MM.1S (cell line): Measurements from ENCODE around the gene ELMO1.

Experiments used
- DNase-seq: peaks from one replicate; pipeline ENCODE4 v3.0.0-alpha.2; 2015
- H2AFZ ChIP-seq: fragments of 300-600 bp; sonication (generic); 2 replicates; pipeline ENCODE4 v1.6.0; 2016; ENCODE audit warnings: antibody characterized with exemption, low read length
- H3F3A ChIP-seq: fragments of 300-600 bp; sonication (generic); 2 replicates; pipeline ENCODE4 v1.6.1; 2016; ENCODE audit warnings: mild to moderate bottlenecking, antibody characterized with exemption, low read length, moderate library complexity, mixed read lengths; ENCODE audit not compliant: insufficient read depth
- H3K27ac ChIP-seq: fragments of 300-600 bp; sonication (generic); 2 replicates; pipeline ENCODE4 v1.5.1; 2016; ENCODE audit warnings: mild to moderate bottlenecking, low read length
- H3K27me3 ChIP-seq: fragments of 300-600 bp; sonication (generic); replicated peaks from 2 replicates; pipeline ENCODE4 v1.6.0; 2016; ENCODE audit warnings: low read length; ENCODE audit not compliant: insufficient read depth
- H3K36me3 ChIP-seq: fragments of 300-600 bp; sonication (generic); replicated peaks from 2 replicates; pipeline ENCODE4 v1.6.1; 2016; ENCODE audit warnings: mild to moderate bottlenecking, low read length, mixed read lengths; ENCODE audit not compliant: insufficient read depth
- H3K4me1 ChIP-seq: fragments of 300-600 bp; sonication (generic); 2 replicates; pipeline ENCODE4 v1.6.1; 2016; ENCODE audit warnings: low read length, mixed read lengths
- H3K4me2 ChIP-seq: fragments of 300-600 bp; sonication (generic); 2 replicates; pipeline ENCODE4 v1.6.0; 2016; ENCODE audit warnings: low read depth, low read length
- H3K4me3 ChIP-seq: fragments of 300-600 bp; sonication (generic); 2 replicates; pipeline ENCODE4 v1.5.1; 2016; ENCODE audit warnings: low read length, mixed read lengths
- H3K79me2 ChIP-seq: fragments of 300-600 bp; sonication (generic); 2 replicates; pipeline ENCODE4 v1.6.1; 2016; ENCODE audit warnings: mixed run types, low read length, mixed read lengths
- H3K9ac ChIP-seq: fragments of 300-600 bp; sonication (generic); 2 replicates; pipeline ENCODE4 v1.6.1; 2016; ENCODE audit warnings: low read length, mixed read lengths
- H3K9me2 ChIP-seq: fragments of 300-600 bp; sonication (generic); replicated peaks from 2 replicates; pipeline ENCODE4 v1.6.1; 2016; ENCODE audit warnings: mild to moderate bottlenecking, low read length, mixed read lengths; ENCODE audit not compliant: insufficient read depth
- H3K9me3 ChIP-seq: fragments of 300-600 bp; sonication (generic); replicated peaks from 2 replicates; pipeline ENCODE4 v1.6.1; 2016; ENCODE audit warnings: mild to moderate bottlenecking, low read length, mixed read lengths; ENCODE audit not compliant: insufficient read depth
- H4K20me1 ChIP-seq: fragments of 300-600 bp; sonication (generic); 2 replicates; pipeline ENCODE4 v1.6.1; 2016; ENCODE audit warnings: mild to moderate bottlenecking, low read length, moderate library complexity, mixed read lengths; ENCODE audit not compliant: insufficient read depth
- EZH2 ChIP-seq: fragments of 300-600 bp; sonication (generic); optimal IDR thresholded peaks from 2 replicates; pipeline ENCODE3; 2017; ENCODE audit warnings: low read depth, mild to moderate bottlenecking, antibody characterized with exemption, low read length, mixed read lengths
- EZH2phosphoT487 ChIP-seq: fragments of 300-600 bp; sonication (generic); IDR thresholded peaks from 2 replicates; pipeline ENCODE4 v1.6.1; 2018; ENCODE audit warnings: antibody characterized with exemption, low read length
- TF ChIP-seq, protein P1 (sequence below): fragments of 300-600 bp; sonication (generic); IDR thresholded peaks from 2 replicates; pipeline ENCODE4 v1.5.1; 2016; ENCODE audit warnings: antibody characterized with exemption, low read length, mixed read lengths

Gene ELMO1

DNA sequence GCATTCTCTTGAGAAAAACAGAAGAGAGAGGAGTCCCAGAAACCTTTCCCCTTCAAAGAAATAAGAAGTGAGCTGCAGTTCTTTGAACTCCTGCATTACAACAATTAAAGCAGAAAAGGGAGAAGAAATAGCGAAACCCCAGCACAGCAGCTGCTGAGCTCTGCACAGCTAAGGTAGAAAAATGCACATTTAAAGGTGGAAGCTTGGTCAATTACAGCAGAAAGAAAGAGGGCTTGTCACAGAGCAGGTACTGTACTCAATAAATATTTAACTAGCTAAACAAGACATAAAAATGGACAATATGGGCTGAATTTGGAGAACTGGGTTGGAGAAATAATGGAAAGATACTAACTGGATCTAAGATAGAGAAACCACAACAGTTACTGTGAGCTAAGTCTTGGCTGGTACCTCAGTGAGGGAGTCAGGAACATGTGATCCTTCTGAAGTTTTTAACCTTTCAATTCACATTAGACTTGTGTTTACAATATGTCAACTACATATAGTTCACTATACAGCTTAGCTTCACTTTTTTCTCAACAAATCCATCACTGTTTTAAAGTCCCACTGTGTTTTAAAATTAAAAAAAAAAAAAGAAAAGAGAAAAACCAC, 332.5 kb downstream of the ELMO1 start:
- Histone ChIP-seq H3K27ac (no peak overlapping the region), H3K4me2 (no peak overlapping the region), H3F3A (no peaks in the 10 kb centered on the region), H2AFZ (no peak overlapping the region), H4K20me1 (no peaks in the 10 kb centered on the region), H3K27me3 (no peaks in the 10 kb centered on the region), H3K36me3 (no peaks in the 10 kb centered on the region), H3K4me1 (no peaks in the 10 kb centered on the region), H3K79me2 (peaks cover 59% of the 10 kb centered on the region), H3K4me3 (no peak overlapping the region), H3K9ac (no peak overlapping the region), H3K9me2 (no peaks in the 10 kb centered on the region), H3K9me3 (no peaks in the 10 kb centered on the region)
- TF ChIP-seq EZH2 (no peak), EZH2phosphoT487 (no peak)
- TF ChIP-seq, protein P1, sequence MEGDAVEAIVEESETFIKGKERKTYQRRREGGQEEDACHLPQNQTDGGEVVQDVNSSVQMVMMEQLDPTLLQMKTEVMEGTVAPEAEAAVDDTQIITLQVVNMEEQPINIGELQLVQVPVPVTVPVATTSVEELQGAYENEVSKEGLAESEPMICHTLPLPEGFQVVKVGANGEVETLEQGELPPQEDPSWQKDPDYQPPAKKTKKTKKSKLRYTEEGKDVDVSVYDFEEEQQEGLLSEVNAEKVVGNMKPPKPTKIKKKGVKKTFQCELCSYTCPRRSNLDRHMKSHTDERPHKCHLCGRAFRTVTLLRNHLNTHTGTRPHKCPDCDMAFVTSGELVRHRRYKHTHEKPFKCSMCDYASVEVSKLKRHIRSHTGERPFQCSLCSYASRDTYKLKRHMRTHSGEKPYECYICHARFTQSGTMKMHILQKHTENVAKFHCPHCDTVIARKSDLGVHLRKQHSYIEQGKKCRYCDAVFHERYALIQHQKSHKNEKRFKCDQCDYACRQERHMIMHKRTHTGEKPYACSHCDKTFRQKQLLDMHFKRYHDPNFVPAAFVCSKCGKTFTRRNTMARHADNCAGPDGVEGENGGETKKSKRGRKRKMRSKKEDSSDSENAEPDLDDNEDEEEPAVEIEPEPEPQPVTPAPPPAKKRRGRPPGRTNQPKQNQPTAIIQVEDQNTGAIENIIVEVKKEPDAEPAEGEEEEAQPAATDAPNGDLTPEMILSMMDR: no peak
- no peak for DNase-seq

DNA sequence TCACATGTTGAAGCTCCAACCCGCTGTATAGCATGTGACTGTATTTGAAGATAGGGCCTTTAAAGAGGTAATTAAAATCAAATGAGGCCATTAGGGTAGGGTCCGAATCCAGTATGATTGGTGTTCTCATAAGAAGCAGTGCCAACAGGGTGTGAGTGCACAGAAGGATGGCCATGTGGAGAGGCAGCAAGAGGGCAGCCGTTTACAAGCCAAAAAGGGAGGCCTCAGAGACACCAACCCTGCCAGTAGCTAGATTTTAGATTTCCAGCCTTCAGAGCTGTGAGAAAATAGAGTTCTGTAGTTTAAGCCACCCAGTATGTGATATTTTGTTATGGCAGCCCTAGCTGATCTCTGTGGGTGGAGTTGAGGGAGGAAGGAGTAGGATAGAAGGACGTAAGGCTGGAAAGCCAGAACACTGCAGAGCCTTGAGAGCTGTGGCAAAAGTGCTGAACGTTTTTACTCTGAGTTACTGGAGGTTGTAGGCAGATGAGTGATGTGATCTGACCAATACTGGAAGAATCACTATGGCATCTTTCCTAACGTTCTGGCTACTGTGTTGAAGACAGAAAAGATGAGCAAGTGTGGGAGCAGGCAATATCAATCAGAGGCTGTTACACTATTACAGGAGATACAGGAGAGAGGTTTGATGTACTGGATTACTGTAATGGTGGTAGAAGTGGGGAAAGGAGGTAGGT, 334.9 kb downstream of the ELMO1 start:
- H3F3A ChIP-seq: no peaks in the 10 kb centered on the region
- H3K9me3 ChIP-seq: no peaks in the 10 kb centered on the region
- no peak overlapping the region for H3K27ac ChIP-seq
- DNase-seq: no peak
- H3K4me3 ChIP-seq: no peak overlapping the region
- H4K20me1 ChIP-seq: no peaks in the 10 kb centered on the region
- H3K36me3 ChIP-seq: no peaks in the 10 kb centered on the region
- H3K79me2 ChIP-seq: peaks cover 55% of the 10 kb centered on the region
- no peaks in the 10 kb centered on the region for H3K9me2 ChIP-seq
- H3K4me2 ChIP-seq: no peak overlapping the region
- H3K27me3 ChIP-seq: no peaks in the 10 kb centered on the region
- H3K9ac ChIP-seq: no peak overlapping the region
- TF ChIP-seq EZH2 (no peak), EZH2phosphoT487 (no peak)
- TF ChIP-seq, protein P1: no peak
- H2AFZ ChIP-seq: no peak overlapping the region
- no peaks in the 10 kb centered on the region for H3K4me1 ChIP-seq

DNA sequence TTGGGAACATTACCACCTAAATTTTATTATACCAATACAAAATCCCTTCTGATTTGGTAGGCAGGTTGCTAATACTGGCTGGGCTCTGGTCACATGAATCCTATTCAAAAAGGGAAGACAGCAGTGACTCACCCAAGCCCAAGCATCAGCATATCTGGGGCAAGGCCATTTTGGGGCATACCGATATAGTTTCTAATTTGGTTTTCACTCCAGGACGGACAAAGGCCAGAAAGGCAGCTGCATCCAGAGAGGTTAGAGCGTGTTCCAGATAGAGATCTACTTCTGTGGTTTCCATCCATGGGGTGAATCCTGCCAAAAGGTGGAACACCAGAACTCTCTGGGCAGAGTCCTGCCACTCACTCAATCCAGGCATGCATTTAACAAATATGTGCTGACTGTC, 335.8 kb downstream of the ELMO1 start:
- Histone ChIP-seq H4K20me1 (no peaks in the 10 kb centered on the region), H3K9me3 (no peaks in the 10 kb centered on the region), H3K4me2 (no peak overlapping the region), H3F3A (no peaks in the 10 kb centered on the region), H3K4me1 (no peaks in the 10 kb centered on the region), H3K4me3 (no peak overlapping the region), H3K9ac (no peak overlapping the region), H3K79me2 (peaks cover 53% of the 10 kb centered on the region), H3K9me2 (no peaks in the 10 kb centered on the region), H3K27me3 (no peaks in the 10 kb centered on the region), H3K36me3 (no peaks in the 10 kb centered on the region), H2AFZ (no peak overlapping the region), H3K27ac (no peak overlapping the region)
- TF ChIP-seq EZH2 (no peak), EZH2phosphoT487 (no peak)
- TF ChIP-seq, protein P1: no peak
- no peak for DNase-seq
